DOHH2 (cell line): ENCODE measurements around the gene PDE4D.

ENCODE experiments used
- H3F3A ChIP-seq: fragments of 200-600 bp; sonication (generic), shearing (Covaris generic); 2 replicates; pipeline ENCODE4 v1.6.0; 2016; ENCODE audit warnings: antibody characterized with exemption, mild to moderate bottlenecking; ENCODE audit not compliant: control insufficient read depth, insufficient read depth
- H3K27ac ChIP-seq: fragments of 200-600 bp; sonication (generic); 2 replicates; pipeline ENCODE4 v1.5.1; 2014; ENCODE audit warnings: low read depth, mild to moderate bottlenecking, low read length, moderate library complexity
- H3K27me3 ChIP-seq: fragments of 200-600 bp; sonication (generic); 2 replicates; pipeline ENCODE4 v1.6.1; 2014; ENCODE audit warnings: mild to moderate bottlenecking, low read length, mixed read lengths; ENCODE audit not compliant: control insufficient read depth
- H3K36me3 ChIP-seq: fragments of 200-600 bp; sonication (generic); 2 replicates; pipeline ENCODE4 v1.6.1; 2014; ENCODE audit warnings: mild to moderate bottlenecking, low read length, moderate library complexity, mixed read lengths; ENCODE audit not compliant: control insufficient read depth
- H3K4me1 ChIP-seq: fragments of 200-600 bp; sonication (generic); 2 replicates; pipeline ENCODE4 v1.6.1; 2014; ENCODE audit warnings: mild to moderate bottlenecking, low read length, mixed read lengths; ENCODE audit not compliant: control insufficient read depth
- H3K4me2 ChIP-seq: fragments of 200-600 bp; sonication (generic); 2 replicates; pipeline ENCODE4 v1.6.0; 2014; ENCODE audit warnings: mild to moderate bottlenecking, low read length, moderate library complexity
- H3K4me3 ChIP-seq: fragments of 200-600 bp; sonication (generic); 2 replicates; pipeline ENCODE4 v1.5.1; 2014; ENCODE audit warnings: mild to moderate bottlenecking, low read length, mixed read lengths
- H3K79me2 ChIP-seq: fragments of 200-600 bp; sonication (generic); 2 replicates; pipeline ENCODE4 v1.6.1; 2014; ENCODE audit warnings: mild to moderate bottlenecking, low read length, mixed read lengths; ENCODE audit not compliant: control insufficient read depth
- H3K9me2 ChIP-seq: fragments of 200-600 bp; sonication (generic); replicated peaks from 2 replicates; pipeline ENCODE4 v1.6.1; 2014; ENCODE audit warnings: mild to moderate bottlenecking, low read length, mixed read lengths; ENCODE audit not compliant: control insufficient read depth
- H3K9me3 ChIP-seq: fragments of 200-600 bp; sonication (generic); 2 replicates; pipeline ENCODE4 v1.6.1; 2014; ENCODE audit warnings: antibody characterized with exemption, low read length, mixed read lengths; ENCODE audit not compliant: control insufficient read depth, insufficient read depth
- H4K20me1 ChIP-seq: fragments of 200-600 bp; sonication (generic); 2 replicates; pipeline ENCODE4 v1.6.0; 2014; ENCODE audit warnings: low read depth, mild to moderate bottlenecking, antibody characterized with exemption, low read length, moderate library complexity; ENCODE audit not compliant: control insufficient read depth, insufficient read depth
- EZH2phosphoT487 ChIP-seq: fragments of 200-600 bp; sonication (generic); IDR thresholded peaks from 2 replicates; pipeline ENCODE4 v1.6.1; 2017; ENCODE audit warnings: borderline replicate concordance, mild to moderate bottlenecking, antibody characterized with exemption, low read length, moderate library complexity, mixed read lengths
- TF ChIP-seq, protein P1 (sequence below): fragments of 200-600 bp; sonication (generic); IDR thresholded peaks from one replicate; pipeline ENCODE4 v1.5.1; 2014; ENCODE audit warnings: antibody characterized with exemption, mild to moderate bottlenecking, low read depth, low read length; ENCODE audit not compliant: poor library complexity, severe bottlenecking

The PDE4D gene

DNA sequence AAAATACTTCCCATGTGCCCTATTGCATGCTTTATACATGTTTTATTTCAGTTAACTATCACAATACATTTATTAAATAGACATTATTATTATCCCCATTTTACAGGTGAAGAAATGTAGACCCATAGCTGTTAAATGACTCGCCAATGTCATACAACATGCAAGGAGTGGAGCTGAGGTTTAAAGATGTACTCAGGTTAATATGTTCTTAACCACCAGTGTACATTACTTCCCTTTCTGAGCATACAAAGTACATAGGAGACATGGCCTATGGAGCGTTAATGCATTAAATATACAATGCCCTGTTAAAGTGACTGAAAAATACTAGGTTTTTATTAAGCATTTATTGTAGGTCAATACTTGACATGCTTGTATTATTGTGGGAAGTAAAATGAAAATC is 407.0 kb downstream of the PDE4D start:
- H4K20me1 ChIP-seq: no peaks in the 10 kb centered on the region
- no peak overlapping the region for H3K4me3 ChIP-seq
- no peaks in the 10 kb centered on the region for H3K4me1 ChIP-seq
- H3K9me2 ChIP-seq: no peaks in the 10 kb centered on the region
- 0 out of 2 replicates have a peak, but pooled peaks cover 2% of the 10 kb centered on the region for H3K27me3 ChIP-seq
- no peaks in the 10 kb centered on the region for H3K79me2 ChIP-seq
- H3F3A ChIP-seq: no peaks in the 10 kb centered on the region
- no peak overlapping the region for H3K4me2 ChIP-seq
- H3K27ac ChIP-seq: no peak overlapping the region
- TF ChIP-seq, protein P1, sequence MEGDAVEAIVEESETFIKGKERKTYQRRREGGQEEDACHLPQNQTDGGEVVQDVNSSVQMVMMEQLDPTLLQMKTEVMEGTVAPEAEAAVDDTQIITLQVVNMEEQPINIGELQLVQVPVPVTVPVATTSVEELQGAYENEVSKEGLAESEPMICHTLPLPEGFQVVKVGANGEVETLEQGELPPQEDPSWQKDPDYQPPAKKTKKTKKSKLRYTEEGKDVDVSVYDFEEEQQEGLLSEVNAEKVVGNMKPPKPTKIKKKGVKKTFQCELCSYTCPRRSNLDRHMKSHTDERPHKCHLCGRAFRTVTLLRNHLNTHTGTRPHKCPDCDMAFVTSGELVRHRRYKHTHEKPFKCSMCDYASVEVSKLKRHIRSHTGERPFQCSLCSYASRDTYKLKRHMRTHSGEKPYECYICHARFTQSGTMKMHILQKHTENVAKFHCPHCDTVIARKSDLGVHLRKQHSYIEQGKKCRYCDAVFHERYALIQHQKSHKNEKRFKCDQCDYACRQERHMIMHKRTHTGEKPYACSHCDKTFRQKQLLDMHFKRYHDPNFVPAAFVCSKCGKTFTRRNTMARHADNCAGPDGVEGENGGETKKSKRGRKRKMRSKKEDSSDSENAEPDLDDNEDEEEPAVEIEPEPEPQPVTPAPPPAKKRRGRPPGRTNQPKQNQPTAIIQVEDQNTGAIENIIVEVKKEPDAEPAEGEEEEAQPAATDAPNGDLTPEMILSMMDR: no peak
- no peak for TF ChIP-seq EZH2phosphoT487
- no peaks in the 10 kb centered on the region for H3K9me3 ChIP-seq
- no peaks in the 10 kb centered on the region for H3K36me3 ChIP-seq

DNA sequence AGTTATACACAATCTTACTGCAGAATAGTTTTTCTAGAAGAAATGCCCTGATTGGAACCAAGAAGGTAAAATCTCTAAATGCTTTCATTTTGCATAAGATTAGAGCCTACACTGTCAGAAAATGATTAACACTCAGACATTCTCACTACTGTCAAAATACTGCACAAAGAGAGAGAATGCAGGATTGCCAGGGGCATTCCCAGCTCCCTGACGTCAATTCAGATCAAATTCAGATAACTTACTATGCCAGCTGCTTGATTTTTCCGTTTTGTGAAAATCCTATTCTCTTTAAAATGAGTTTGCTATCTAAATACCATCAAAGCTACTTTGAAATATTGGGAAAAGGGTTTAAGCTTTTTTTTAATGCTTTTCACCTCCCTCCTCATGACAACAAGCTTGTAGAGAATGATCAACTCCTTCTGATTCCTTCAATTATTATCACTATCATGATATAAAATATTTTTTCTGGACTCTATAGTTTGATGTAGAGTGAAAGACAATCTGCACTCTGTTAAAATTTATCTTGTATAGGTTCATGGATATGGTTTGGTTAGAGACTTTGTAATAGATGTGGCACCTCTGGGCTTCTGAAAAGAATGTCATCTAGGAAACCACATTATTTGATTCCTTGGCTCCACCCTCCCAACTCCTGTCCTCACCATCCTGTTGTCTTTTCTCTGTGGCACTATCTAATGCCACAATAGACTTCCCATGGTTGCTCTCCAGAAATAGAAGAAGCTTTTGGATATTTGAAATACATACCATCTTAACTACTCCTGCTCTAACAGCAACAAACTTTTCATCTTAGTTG is 407.7 kb downstream of the PDE4D start:
- Histone ChIP-seq H3K9me2 (no peaks in the 10 kb centered on the region), H3K27me3 (0 out of 2 replicates have a peak, but pooled peaks cover 2% of the 10 kb centered on the region), H3K27ac (no peak overlapping the region), H3K4me1 (no peaks in the 10 kb centered on the region), H3K79me2 (no peaks in the 10 kb centered on the region), H3K4me2 (no peak overlapping the region), H3K9me3 (no peaks in the 10 kb centered on the region), H4K20me1 (no peaks in the 10 kb centered on the region), H3K4me3 (no peak overlapping the region), H3F3A (no peaks in the 10 kb centered on the region), H3K36me3 (no peaks in the 10 kb centered on the region)
- no peak for TF ChIP-seq EZH2phosphoT487

DNA sequence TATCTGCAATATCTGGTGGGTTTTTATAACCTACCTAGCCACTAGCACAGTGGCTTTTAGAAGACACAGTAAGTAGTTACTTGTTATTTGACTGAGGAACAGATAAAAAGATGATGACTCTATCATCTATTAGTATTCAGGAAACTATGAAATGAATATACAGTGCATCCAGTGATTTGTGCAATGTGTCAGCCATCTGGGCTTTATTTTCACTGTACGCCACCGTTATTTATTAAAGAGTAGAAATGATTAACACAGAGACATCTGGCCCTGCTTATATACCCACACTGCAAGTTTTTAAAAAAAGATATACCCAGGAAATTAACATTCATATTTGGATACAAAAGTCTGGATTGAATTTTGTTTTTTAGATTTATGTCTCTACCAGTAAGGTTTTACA is 408.4 kb downstream of the PDE4D start:
- Histone ChIP-seq H3K27me3 (0 out of 2 replicates have a peak, but pooled peaks cover 2% of the 10 kb centered on the region), H3K27ac (no peak overlapping the region), H3K79me2 (no peaks in the 10 kb centered on the region), H3K4me3 (no peak overlapping the region), H3F3A (no peaks in the 10 kb centered on the region), H3K36me3 (no peaks in the 10 kb centered on the region), H3K4me1 (no peaks in the 10 kb centered on the region), H3K4me2 (no peak overlapping the region), H3K9me3 (no peaks in the 10 kb centered on the region), H3K9me2 (no peaks in the 10 kb centered on the region), H4K20me1 (no peaks in the 10 kb centered on the region)
- TF ChIP-seq EZH2phosphoT487: no peak
- TF ChIP-seq, protein P1: no peak

DNA sequence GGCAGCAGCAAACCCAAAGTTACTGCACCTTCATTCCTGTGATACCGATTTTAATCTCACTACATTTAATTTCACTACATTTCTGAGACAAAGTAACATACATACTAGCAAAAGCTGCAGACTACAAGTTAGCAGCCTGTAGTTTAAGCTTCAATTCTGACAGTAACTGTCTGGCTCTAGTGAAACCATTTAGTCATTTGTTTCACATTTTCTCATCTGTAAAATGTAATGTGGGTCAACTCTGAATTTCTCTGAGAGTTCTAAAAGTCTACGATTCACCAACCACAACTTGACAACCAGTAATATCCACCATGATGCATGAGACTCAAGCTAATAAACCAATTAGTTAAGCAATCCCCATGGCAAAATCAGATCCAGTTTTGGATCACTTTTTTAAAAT is 408.9 kb downstream of the PDE4D start:
- Histone ChIP-seq H4K20me1 (no peaks in the 10 kb centered on the region), H3K27me3 (0 out of 2 replicates have a peak, but pooled peaks cover 2% of the 10 kb centered on the region), H3K4me1 (no peaks in the 10 kb centered on the region), H3K27ac (no peak overlapping the region), H3K9me3 (no peaks in the 10 kb centered on the region), H3F3A (no peaks in the 10 kb centered on the region), H3K4me3 (no peak overlapping the region), H3K79me2 (no peaks in the 10 kb centered on the region), H3K4me2 (no peak overlapping the region), H3K36me3 (no peaks in the 10 kb centered on the region), H3K9me2 (no peaks in the 10 kb centered on the region)
- TF ChIP-seq, protein P1: no peak
- no peak for TF ChIP-seq EZH2phosphoT487
